GM20431 (cell line): ENCODE results near the gene ERCC8.

Source experiments
- in situ Hi-C: fragments of 300-500 bp; cut with MseI, MboI; formaldehyde crosslinking; loops from one replicate; pipeline ENCODE4 v1.15.0; 2020; ENCODE audit warnings: low sequenced_read_pairs; ENCODE audit not compliant: unreplicated experiment

Gene ERCC8

GRCh38 chr5:60843386-60843935 is 101.4 kb downstream of the ERCC8 start:
- in situ Hi-C loops, result no loop called here

- in situ Hi-C loops, result no loop called here
Observed at GRCh38 chr5:60842871-60843385, 101.9 kb downstream of the ERCC8 start.

- in situ Hi-C loops, result no loop called here
Observed at GRCh38 chr5:60841361-60841760, 103.5 kb downstream of the ERCC8 start.

DNA sequence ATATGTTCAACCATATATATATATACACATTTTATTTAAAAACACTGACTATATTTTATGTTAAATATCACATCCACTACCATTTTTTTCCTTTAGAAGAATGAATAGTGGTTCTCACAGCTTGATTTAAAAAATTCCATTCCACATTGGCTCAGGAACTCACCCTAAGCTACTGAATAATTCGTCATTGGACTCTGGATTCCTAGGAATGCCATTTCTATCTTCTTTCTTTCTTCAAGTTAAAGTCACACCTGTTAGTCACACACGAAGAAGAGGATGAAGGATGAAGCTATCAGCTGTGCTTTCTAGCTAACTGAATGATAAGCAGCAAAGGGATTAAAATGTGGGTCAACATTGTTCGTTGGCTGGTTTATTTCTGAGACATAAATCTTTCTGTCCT is 108.7 kb downstream of the ERCC8 start:
- in situ Hi-C loops, result no loop called here

DNA sequence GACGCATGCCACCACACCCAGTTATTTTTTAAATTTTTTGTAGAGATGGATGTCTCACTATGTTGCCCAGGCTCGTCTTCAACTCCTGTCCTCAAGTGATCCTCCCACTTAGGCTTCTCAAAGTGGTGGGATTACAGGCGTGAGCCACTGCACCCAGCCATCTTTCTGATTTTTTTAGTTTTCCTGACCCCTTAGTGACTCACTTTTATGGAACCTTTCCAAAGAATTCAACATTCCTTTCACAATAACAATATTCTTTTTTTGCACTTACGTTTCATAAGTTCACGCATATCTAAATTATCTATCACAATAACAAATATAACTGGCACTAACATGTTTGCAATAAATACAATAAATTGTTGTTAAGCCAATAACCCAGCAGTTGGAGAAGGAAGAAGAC is 109.3 kb downstream of the ERCC8 start:
- in situ Hi-C loops, result no loop called here

- in situ Hi-C loops, result no loop called here
Observed at GRCh38 chr5:60833520-60833919, 111.3 kb downstream of the ERCC8 start.

GRCh38 chr5:60830581-60831127 is 114.2 kb downstream of the ERCC8 start:
- in situ Hi-C loops, result no loop called here

GRCh38 chr5:60829490-60830266 is 115.2 kb downstream of the ERCC8 start:
- in situ Hi-C loops, result no loop called here

DNA sequence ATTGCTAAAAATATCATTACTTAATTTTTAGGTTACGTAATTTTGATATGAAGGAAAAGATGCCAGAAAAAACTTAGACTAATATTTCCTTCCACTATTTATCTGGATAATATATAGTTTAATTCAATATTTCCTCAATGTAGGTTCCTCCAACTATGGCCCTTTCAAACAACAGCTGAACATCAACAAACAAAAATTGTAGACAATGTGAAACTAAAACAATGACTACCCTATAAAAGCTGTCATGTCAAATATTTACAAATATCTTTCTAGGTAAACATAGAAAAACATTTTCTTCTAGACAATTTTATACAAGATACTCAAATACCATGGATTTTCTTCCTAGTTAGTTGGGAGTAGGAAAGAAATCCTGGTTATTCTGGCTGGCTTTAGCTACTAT is 117.7 kb downstream of the ERCC8 start:
- in situ Hi-C loops, result no loop called here

- in situ Hi-C loops, result no loop called here
Observed at GRCh38 chr5:60826653-60827052, 118.2 kb downstream of the ERCC8 start.
